ENCODE measurements around the gene SEPTIN5. TPM values are rescaled to one million over a fixed set of nuclear protein-coding genes. Genes with fewer than 3 reads are reported as not detected.

SEPTIN5 gene
- total and polyA plus RNA-seq, 9 of the 15 experiments (the other 6 are each of a cell fraction or from before 2014, with no cell fraction given): 0.03 to 195 (median 119) TPM

DNA sequence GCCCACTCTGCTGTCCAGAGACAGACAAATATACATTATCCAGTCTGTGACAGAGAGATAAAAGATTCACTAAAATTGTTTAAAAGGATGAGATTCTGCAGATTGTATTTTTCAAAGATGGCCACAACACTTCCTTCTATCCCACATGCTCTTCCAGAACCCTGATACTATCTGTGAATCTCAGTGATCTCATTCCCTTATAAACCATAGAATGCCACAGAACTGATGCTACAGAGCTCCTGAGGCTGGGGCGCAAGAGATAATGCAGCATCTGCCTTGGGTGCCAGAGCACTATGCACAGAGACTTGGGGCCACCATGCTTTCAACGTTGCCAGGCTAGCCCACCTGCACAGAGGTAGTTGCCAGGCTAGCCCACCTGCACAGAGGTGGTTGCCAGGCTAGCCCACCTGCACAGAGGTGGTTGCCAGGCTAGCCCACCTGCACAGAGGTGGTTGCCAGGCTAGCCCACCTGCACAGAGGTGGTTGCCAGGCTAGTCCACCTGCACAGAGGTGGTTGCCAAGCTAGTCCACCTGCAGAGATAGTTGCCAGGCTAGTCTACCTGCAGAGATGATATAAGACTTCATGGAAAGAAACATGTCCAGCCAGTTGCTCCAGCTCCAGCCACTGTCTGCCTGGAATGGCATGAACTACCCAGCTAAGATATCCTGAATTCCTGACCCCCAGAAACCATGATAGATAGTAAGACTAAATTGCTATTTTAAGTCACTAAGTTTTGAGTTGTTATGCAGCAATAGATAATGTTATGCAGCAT lies 17.6 kb upstream of the SEPTIN5 start (continued):
- TF ChIP-seq, protein P1, sequence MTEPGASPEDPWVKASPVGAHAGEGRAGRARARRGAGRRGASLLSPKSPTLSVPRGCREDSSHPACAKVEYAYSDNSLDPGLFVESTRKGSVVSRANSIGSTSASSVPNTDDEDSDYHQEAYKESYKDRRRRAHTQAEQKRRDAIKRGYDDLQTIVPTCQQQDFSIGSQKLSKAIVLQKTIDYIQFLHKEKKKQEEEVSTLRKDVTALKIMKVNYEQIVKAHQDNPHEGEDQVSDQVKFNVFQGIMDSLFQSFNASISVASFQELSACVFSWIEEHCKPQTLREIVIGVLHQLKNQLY (CRISPR knock-in tag; conservative IDR thresholded peaks at IDR 0.05): 0 out of 4 replicates have a peak, but pooled peaks of 1 of the 2 experiments have one; percentile 3
- TF ChIP-seq RAD51 (IDR thresholded peaks at IDR 0.05; ENCODE audit: borderline replicate concordance, low read depth) (no peak), MNT (conservative IDR thresholded peaks at IDR 0.05) (no peak), TBL1XR1 (IDR thresholded peaks at IDR 0.05; ENCODE audit: low read length in 2 of 2) (0 out of 4 replicates have a peak, but pooled peaks of 1 of the 2 experiments have one; percentile 57), FOXJ2 (tag; IDR thresholded peaks at IDR 0.05) (no peak), SP1 (CRISPR knock-in tag; IDR thresholded peaks at IDR 0.05) (no peak), CTBP1 (IDR thresholded peaks at IDR 0.05; ENCODE audit: borderline replicate concordance) (no peak), MYC (IDR thresholded peaks at IDR 0.05; ENCODE audit: low read depth, low read length) (no peak), MYC (CRISPR knock-in tag; IDR thresholded peaks at IDR 0.05; ENCODE audit: borderline replicate concordance, low read depth) (0 out of 2 replicates have a peak, but pooled peaks have one; percentile 20), PRMT5 (CRISPR knock-in tag; IDR thresholded peaks at IDR 0.05) (no peak), EGR1 (conservative IDR thresholded peaks at IDR 0.05) (no peak), DMBX1 (CRISPR knock-in tag; IDR thresholded peaks at IDR 0.05; ENCODE audit: borderline replicate concordance) (0 out of 2 replicates have a peak, but pooled peaks have one; percentile 46)
- TF ChIP-seq, protein P2, sequence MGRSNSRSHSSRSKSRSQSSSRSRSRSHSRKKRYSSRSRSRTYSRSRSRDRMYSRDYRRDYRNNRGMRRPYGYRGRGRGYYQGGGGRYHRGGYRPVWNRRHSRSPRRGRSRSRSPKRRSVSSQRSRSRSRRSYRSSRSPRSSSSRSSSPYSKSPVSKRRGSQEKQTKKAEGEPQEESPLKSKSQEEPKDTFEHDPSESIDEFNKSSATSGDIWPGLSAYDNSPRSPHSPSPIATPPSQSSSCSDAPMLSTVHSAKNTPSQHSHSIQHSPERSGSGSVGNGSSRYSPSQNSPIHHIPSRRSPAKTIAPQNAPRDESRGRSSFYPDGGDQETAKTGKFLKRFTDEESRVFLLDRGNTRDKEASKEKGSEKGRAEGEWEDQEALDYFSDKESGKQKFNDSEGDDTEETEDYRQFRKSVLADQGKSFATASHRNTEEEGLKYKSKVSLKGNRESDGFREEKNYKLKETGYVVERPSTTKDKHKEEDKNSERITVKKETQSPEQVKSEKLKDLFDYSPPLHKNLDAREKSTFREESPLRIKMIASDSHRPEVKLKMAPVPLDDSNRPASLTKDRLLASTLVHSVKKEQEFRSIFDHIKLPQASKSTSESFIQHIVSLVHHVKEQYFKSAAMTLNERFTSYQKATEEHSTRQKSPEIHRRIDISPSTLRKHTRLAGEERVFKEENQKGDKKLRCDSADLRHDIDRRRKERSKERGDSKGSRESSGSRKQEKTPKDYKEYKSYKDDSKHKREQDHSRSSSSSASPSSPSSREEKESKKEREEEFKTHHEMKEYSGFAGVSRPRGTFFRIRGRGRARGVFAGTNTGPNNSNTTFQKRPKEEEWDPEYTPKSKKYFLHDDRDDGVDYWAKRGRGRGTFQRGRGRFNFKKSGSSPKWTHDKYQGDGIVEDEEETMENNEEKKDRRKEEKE (IDR thresholded peaks at IDR 0.05; ENCODE audit: borderline replicate concordance in 1 of 2, control insufficient read depth in 1 of 2, low read depth in 2 of 2, low read length in 1 of 2): no peak
- TF ChIP-seq, protein P3, sequence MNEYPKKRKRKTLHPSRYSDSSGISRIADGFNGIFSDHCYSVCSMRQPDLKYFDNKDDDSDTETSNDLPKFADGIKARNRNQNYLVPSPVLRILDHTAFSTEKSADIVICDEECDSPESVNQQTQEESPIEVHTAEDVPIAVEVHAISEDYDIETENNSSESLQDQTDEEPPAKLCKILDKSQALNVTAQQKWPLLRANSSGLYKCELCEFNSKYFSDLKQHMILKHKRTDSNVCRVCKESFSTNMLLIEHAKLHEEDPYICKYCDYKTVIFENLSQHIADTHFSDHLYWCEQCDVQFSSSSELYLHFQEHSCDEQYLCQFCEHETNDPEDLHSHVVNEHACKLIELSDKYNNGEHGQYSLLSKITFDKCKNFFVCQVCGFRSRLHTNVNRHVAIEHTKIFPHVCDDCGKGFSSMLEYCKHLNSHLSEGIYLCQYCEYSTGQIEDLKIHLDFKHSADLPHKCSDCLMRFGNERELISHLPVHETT (CRISPR knock-in tag; conservative IDR thresholded peaks at IDR 0.05 in 1 of 2, IDR thresholded peaks at IDR 0.05 in 1 of 2): no peak
